NCI-H146 (cell line): ENCODE results near the gene STRADB.
"Not testable (repeated sequence)": the region's sequence is repeated elsewhere in the genome, so short reads cannot be mapped to it uniquely, and the experiment has no call there.

Source experiments
- DNase-seq: peaks from one replicate; lab custom pipeline; 2025; lab: John Stamatoyannopoulos, UW

The STRADB gene

GRCh38 chr2:201467666-201468065 lies 16.1 kb downstream of the STRADB start:
- DNase-seq: no peak

GRCh38 chr2:201470821-201471731 lies 19.5 kb downstream of the STRADB start:
- DNase-seq: no peak

- no peak for DNase-seq
These were observed 20.3 kb downstream of the STRADB start for GRCh38 chr2:201471732-201472393.

DNA sequence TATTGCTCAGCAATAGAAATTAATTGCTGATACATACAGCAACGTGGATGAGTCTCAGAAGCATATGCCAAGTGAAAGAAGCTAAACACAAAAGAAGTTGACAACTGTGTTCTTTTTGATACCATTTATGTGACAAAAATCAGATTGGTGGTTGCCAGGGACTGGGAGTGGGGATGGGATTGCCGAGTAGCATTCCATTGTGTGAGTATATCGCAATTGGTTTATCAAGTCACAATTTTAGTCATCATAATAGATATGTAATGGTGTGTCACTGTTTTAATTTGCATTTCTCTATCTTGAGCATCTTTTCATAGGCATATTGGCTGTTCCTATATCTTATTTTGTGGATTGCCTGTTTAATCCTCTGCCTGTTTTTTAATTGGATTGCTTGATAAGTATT lies 20.9 kb downstream of the STRADB start:
- DNase-seq: no peak

DNA sequence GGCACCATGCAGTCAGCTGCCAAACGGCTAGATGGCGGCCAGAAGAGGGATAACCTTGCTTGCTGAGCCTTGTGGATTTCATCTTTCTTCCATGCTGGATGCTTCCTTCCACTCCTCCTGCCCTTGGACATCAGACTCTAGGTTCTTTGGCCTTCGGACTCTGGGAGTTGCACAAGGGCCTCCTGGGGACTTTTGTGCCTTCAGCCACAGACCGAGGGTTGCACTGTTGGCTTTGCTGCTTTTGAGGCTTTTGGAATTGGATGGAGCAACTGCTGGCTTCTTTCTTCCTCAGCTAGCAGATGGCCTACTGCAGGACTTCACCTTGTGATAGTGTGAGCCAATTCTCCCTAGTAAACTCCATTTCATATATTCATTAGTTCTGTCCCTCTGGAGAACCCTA lies 31.0 kb downstream of the STRADB start:
- no peak for DNase-seq

DNA sequence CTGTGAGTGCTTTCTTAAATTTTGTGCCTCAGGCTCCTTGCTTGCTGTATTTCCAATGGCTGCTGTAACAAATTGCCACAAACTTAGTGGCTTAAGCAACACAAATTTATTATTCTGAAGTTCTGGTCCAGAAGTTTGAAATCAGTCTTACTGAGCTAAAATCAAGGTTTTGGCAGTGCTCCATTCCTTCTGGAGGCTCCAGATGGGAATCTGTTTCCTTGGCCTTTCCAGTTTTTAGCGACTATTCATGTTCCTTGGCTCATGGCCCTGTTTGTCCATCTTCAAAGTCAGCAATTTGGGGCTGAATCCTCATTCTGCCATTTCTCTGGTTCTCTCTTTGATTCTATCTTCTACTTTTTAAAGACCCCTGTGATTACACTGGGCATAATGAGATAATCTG lies 31.8 kb downstream of the STRADB start:
- DNase-seq: no peak

DNA sequence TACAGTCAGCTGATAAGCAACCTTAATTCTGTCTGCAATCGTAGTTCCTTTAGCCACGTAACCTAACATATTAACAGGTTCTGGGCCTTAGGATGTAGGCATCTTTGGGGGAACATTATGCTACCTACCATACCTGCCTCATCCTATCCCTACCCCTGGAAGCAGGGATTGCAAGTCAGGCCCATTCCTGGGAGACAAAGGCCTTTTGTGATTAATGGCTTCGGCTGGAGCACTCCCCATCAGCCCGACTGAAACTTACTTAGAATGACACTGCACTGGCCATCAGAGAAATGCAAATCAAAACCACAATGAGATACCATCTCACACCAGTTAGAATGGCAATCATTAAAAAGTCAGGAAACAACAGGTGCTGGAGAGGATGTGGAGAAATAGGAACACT lies 32.2 kb downstream of the STRADB start:
- not testable (repeated sequence) for DNase-seq

- DNase-seq: no peak
These were observed 33.3 kb downstream of the STRADB start for GRCh38 chr2:201484805-201485204.

DNA sequence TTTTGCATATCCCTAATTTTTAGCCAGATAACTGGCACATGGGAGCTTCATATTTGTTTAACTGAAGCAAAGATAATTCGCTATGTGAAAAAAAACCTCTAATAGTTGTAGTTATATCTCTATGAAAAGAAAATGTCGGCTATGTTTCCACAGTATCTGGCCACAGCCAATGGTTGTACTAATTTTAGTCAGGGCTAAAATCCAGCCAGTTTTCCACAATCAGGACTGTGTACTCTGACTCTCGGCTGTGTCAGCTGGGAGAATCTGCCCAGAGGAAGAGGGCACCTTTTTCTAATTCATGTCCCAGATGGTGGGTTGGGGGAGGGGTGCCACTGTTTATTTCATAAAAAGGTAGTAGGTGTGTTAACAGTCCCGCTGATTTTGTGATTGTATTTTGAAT lies 38.8 kb downstream of the STRADB start:
- DNase-seq: no peak

DNA sequence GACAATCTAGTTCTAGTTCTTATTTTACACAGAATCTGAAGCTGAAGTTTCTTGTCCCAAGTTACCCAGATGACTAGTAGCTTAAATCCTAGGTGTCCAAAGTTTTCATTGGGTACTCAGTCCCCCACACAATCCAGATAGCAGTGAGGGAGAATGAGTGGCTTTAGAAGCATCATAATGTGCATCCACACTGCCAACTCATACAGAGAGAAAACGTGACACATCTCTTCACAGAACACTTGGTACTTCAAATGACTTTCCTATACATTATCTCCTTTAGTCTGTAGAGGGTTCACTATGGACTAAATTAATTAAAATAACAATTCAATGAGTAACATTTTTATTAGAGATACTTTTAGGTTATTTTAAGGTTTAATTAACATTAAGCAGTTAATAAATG lies 45.2 kb downstream of the STRADB start:
- DNase-seq: no peak

DNA sequence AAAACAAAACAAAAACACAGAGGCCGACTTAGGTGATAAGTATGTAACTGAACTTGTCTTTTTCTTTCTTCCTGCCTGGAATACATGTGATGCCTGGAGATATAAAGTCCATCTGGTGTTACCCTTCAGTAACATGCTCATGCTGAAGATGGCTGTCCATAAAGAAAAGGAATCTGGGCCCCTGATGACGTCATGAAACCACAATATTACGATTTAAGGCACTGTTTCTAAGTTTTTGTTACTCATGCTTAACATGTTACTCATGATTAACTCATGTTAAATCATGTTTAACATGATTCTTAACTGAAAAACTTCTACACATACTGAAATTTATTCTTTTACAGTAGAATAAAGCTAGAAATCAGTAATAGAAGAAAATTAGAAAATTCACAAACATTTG lies 49.0 kb downstream of the STRADB start:
- no peak for DNase-seq

DNA sequence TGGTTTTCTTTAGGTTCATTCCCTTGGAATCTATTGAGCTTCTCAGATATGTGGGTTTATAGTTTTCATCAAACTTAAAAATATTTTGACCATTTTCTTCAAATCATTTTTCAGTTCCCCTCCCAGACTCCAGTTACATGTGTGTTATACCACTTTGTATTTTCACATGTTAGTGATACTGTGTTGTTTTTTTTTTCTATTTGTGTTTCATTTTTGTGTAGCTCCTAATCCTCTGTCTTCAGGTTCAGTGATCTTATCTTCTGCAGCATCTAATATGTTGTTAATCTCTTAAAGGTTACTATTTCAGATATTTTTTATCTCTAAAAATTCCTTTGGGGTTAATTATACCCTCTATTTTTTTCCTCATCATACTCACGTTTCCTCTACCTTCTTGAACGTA lies 51.2 kb downstream of the STRADB start:
- DNase-seq: no peak

GRCh38 chr2:201507725-201508124 lies 56.2 kb downstream of the STRADB start:
- DNase-seq: no peak

DNA sequence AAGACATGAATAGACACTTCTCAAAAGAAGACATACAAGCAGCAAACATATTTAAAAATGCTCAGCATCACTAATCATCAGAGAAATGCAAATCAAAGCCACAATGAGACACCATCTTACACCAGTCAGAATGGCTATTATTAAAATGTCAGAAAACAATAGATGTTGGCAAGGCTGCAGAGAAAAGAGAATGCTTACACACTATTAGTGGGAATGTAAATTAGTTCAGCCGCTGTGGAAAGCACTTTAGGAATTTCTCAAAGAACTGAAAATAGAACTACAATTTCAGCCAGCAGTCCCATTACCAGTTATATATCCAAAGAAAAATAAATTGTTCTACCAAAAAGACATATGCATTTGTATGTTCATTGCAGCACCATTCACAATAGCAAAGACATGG lies 61.7 kb downstream of the STRADB start:
- DNase-seq: no peak

- DNase-seq: no peak
These were observed 64.2 kb downstream of the STRADB start for GRCh38 chr2:201515573-201516246.

- no peak for DNase-seq
These were observed 65.6 kb downstream of the STRADB start for GRCh38 chr2:201517094-201517493.

DNA sequence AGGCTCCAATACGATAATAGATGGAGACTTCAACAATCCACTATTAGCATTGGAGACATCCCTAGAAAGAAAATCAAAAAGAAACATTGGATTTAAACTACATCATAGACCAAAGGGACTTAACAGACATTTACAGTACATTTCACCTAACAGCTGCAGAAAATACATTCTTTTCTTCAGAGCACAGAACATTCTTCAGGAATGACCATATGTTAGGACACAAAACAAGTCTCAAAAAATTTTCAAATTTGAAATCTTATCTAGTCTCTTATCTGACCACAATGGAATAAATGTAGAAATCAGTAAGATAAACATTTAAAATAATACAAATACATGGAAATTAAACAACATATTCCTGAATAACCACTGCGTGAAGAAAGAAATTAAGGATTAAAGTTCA lies 68.7 kb downstream of the STRADB start:
- DNase-seq: no peak

GRCh38 chr2:201522965-201523364 lies 71.4 kb downstream of the STRADB start:
- no peak for DNase-seq

- no peak for DNase-seq
These were observed 72.0 kb downstream of the STRADB start for GRCh38 chr2:201523506-201523905.
